Measurements from ENCODE around the gene NCOA1.
"Not testable (repeated sequence)": the region's sequence is repeated elsewhere in the genome, so short reads cannot be mapped to it uniquely, and the experiment has no call there.

NCOA1 gene

DNA sequence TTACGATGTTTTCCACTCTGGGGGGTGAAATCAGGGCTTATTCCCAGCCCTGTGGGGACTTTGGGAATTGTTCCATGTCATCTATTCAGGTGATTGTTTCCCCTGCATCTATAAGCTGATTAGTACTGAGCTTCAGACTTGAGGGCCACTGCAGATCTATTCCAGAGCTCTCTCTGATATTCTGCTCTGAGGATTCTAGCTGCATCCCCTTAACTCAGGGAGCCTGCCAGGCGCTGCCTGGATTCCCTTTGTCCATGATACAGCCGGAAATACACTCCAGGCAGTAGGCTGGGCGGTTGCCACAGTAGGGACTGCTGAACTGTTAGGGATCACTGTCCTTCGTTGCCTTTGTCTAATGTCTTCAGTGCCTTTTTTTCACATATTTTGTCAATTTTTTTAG is 270.8 kb downstream of the NCOA1 start:
- DNase-seq, result no peak

DNA sequence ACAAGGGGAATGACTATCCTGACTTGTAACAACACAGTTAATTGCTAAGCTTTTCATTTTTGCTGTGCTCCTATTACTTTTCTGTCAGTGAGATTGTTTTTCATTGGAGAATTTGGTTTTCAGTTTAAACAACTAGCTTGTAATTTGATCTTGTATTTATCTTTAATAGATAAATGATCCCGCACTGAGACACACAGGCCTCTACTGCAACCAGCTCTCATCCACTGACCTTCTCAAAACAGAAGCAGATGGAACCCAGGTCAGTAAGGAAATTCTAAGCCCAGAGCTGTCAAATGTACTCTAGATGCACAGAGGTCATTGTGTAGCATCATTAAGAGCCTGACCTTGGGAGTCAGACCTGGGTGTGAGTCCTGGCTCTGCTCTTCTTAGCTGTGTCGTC is 271.5 kb downstream of the NCOA1 start:
- DNase-seq, result peak in 1 of 2 experiments; percentile 10

GRCh38 chr2:24763843-24764242 is 272.8 kb downstream of the NCOA1 start:
- no peak for DNase-seq

DNA sequence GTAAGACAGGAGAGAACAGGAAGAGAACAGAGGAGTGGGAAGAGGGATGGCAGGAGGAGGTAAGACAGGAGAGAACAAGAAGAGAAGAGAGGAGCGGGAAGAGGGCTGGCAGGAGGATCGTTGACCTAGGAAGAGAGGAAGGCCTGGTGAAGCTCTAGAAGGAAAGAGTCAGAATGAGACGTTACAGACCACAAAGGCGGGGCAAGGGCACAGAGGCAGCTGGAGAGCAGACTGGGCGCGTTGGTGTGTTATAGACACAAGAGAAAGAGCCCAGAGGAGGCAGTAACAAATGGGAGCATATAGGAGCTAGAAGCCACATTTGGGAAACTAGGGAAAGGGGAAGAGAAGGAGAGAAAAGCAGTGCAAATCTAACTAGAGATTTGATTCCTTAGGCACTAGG is 275.6 kb downstream of the NCOA1 start:
- DNase-seq, result no peak

- DNase-seq, result no peak
Measured at GRCh38 chr2:24768013-24768412, 277.0 kb downstream of the NCOA1 start.

- DNase-seq, result no peak
Measured at GRCh38 chr2:24768601-24769000, 277.5 kb downstream of the NCOA1 start.

GRCh38 chr2:24771061-24771460 is 280.0 kb downstream of the NCOA1 start:
- DNase-seq, result no peak

DNA sequence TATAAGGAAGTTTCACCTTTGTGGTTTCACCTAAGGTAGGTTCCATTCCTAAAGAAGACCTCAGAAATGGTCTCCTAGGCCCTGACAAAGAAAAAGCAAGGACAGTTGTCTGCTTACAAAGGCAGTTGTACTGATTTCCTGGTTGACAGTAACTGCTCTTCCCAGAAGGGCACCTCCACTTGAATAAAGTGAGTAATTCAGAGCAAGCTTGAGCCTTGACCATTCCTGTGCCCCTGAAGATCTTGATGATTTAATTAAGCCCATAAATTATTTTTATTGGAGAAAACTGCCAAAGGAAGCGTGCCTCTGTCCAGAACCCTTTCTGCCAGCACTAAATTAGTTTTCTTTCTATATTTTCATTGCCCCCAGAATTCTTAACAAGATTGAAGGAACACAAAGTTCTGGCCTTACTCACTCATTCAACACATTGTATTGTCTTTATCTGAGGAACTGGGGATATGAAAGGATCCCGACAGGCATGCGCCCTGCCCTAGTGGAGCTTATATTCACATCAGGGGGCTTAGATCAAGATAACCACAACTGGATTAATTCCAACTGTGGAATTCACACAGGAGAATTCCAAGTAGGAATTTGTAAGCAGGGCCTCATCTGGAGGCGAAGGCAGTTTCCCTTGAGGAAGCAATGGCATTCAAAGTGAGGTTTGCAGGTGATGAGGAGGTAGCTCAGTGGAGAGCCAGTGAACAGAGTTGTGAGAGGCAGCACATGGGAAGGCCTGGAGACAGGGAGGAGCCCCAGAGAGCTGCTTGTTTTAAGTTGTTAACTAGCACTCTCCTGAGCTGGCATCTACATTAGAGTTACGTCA is 280.9 kb downstream of the NCOA1 start:
- no peak for DNase-seq

GRCh38 chr2:24774373-24774772 is 283.3 kb downstream of the NCOA1 start:
- DNase-seq, result no peak

- DNase-seq, result no peak
Measured at GRCh38 chr2:24779116-24779515, 288.1 kb downstream of the NCOA1 start.

- DNase-seq, result no peak
Measured at GRCh38 chr2:24783641-24784040, 292.6 kb downstream of the NCOA1 start.

DNA sequence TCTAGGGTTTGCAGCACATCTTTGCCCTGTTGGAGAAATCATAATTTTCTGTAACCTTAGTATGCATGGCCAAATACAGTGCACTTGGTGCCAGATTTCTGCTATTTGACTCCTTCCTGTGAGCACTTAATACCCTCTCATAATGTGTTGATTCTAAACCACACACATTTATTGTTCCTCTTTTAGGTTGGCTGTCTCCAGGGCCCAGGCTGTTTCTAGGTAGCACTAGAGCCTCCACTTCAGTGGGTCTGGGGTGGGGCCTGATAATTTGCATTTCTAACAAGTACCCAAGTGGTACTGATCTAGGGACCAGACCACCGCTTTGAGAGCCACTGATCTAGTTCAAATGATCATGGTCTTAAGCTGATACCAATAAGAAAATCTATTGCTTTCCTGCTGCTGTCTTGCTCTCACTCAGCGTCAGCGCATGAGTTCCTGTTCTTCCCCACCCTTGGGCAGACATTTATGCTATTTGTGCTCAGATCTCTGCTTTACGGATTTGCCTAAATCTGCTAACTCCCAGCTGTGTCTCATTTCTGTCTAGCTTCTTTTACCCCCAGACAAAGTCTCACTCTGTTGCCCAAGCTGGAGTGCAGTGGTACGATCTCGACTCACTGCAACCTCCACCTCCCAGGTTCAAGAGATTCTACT is 294.7 kb downstream of the NCOA1 start:
- no peak for DNase-seq

GRCh38 chr2:24787532-24787931 is 296.5 kb downstream of the NCOA1 start:
- DNase-seq, result no peak

- DNase-seq, result no peak
Measured at GRCh38 chr2:24788816-24789215, 297.8 kb downstream of the NCOA1 start.

DNA sequence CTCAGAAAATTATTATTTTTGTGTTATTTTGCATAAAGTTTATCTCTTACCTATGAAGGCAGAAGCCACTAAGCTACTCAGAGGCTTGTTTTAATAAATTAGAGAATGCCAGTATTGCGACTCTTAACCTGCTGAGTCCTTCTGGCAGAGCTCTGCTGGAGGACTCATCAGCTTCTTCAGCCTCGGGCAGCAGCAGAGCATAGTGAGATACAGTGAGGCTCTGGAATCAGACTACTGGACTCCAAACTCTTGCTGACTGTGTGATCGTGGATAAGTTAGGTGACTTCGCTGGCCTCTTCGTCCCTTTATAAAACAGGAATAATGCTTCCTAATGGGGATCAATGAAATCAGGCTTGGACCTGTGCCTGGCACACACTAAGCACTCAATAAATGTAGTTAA is 300.4 kb downstream of the NCOA1 start:
- DNase-seq, result no peak

DNA sequence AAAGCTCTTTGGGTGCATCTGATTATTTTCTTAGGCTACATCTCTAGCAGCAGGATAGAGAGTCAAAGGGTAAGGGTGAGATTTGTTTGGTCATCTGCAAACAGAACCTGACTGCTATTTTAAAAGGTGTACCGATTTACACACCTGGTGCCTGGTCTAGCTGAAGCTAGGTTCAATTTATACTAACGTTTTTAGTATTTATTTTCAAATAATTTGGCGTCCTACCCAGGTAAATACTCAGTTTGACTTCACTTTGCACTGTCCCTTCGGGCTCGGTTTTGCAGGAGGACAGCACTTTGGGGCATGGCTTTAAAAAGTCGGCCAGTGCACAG is 301.5 kb downstream of the NCOA1 start:
- no peak for DNase-seq

DNA sequence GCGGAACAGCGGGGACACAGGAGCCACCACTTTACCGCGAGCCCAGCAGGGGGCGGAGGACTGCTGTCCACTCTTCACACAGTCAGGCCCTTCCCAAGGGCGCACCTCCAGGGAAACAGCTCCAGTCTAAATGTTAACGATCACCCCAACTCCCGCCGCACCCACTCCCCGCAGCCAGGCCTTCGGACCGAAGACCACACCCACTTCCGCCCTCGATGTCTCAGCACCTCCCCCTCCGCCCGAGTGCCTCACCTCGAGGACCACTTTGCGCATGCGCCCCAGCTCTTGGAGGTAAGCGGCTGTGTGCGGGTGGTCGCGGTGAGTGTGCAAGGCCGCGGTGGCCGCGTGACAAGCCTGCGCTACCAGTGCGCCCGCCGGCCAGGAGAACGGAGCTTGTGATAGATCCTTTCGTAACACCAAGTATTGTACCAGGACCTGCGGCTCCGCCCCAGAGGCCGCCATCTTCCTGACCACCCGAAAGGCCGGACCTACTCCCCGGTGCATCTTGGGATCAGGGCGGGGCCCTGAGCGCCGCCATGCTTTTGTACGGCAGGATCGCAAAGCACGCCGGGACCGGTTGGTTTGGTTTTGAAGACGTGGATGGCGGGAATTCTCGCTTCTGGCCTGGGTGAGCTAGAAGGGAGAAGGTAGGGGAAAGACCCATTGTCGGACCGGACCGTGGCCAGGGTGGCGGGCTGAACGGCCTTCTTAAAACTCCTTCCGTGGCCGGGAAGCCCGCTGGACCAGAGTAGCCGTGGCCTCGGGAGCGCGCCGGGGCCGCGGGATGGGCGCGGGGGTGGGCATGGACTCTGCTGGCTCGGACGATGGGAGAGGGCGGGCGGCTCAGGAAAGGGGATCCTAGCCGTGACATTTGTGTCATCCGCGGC is 302.1 kb downstream of the NCOA1 start, which contains the start of the genes CENPO and PTRHD1:
Gene CENPO, plus strand, starts transcription at position 552 of the 887 bp plus-strand sequence. CDS start 495 bp downstream, outside the sequence.
Gene PTRHD1, minus strand, starts transcription at position 518 of the 887 bp plus-strand sequence. Its CDS starts 14 bp downstream, at position 504.
- peak; percentile 95 to 98 for DNase-seq

DNA sequence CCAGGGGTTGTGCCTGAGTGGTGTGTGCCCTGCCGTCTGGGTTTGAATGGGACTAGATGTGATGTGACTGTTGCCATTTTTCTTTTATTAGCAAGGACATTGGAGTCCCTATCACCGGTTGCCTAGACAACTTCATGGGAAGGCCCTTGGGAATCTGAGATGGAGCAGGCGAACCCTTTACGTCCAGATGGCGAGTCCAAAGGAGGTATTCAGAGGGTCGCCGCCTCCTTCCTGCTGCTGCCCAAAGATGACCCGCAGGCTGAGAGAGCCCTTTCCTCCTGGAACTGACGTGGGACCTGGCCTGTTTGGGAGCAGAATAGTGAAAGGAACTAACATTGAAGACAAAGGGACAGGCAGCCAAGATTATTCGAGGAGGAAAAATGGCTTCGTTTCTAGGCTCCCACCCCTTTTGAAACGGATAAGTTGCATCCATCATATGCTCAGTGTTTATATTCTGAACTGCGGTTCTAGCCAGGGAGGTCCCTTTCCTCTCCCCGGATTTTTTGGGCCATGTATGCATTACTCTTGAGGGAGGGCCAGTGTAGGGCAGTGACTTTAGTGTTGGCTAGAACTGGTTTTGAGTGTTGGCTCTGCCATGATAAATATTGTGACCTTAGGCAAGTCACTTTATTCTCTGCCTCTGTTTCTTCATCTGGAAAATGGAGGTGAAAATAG is 302.8 kb downstream of the NCOA1 start:
- peak; percentile 81 to 84 for DNase-seq

GRCh38 chr2:24797644-24798043 is 306.6 kb downstream of the NCOA1 start:
- DNase-seq, result no peak

DNA sequence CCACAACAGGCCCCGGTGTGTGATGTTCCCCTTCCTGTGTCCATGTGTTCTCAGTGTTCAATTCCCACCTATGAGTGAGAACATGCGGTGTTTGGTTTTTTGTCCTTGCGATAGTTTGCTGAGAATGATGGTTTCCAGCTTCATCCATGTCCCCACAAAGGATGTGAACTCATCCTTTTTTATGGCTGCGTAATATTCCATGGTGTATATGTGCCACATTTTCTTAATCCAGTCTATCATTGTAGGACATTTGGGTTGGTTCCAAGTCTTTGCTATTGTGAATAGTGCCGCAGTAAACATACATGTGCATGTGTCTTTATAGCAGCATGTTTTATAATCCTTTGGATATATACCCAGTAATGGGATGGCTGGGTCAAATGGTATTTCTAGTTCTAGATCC is 309.4 kb downstream of the NCOA1 start:
- not testable (repeated sequence) for DNase-seq

- DNase-seq, result not testable (repeated sequence)
Measured at GRCh38 chr2:24805811-24806660, 315.0 kb downstream of the NCOA1 start.

GRCh38 chr2:24806661-24807036 is 315.6 kb downstream of the NCOA1 start:
- no peak for DNase-seq

Measured in NCI-H524 (cell line).